Calu3 (cell line): ENCODE data around the gene HHATL. TPM values are rescaled to one million over a fixed set of nuclear protein-coding genes. Genes with fewer than 3 reads are reported as not detected.

Source experiments
- BruUV-seq: library from RNA; stranded (reverse); fragments of 400-500 nt; replicated peaks from 2 replicates; lab custom pipeline; 2021; lab: Mats Ljungman, UMichigan
- CTCF ChIA-PET: fragments of 300-600 bp; sonication (Branson Sonifier 250); formaldehyde crosslinking; loops from one replicate; lab custom pipeline; 2022; ENCODE audit warnings: antibody characterized with exemption; lab: Charles Lee
- DNase-seq: peaks from one replicate; pipeline ENCODE4 v3.0.0; 2022
- H3K27ac Mint-ChIP-seq: one replicate; pipeline ENCODE4 v1.8.0; 2022; ENCODE audit warnings: mixed read lengths; ENCODE audit not compliant: unreplicated experiment
- H3K27me3 Mint-ChIP-seq: one replicate; pipeline ENCODE4 v1.8.0; 2022; ENCODE audit warnings: mixed read lengths; ENCODE audit not compliant: unreplicated experiment
- H3K36me3 Mint-ChIP-seq: one replicate; pipeline ENCODE4 v1.8.0; 2022; ENCODE audit warnings: mild to moderate bottlenecking, moderate library complexity, mixed read lengths; ENCODE audit not compliant: insufficient read depth, unreplicated experiment
- H3K4me1 Mint-ChIP-seq: one replicate; pipeline ENCODE4 v1.8.0; 2022; ENCODE audit warnings: mild to moderate bottlenecking, low read depth, mixed read lengths; ENCODE audit not compliant: unreplicated experiment
- H3K4me3 Mint-ChIP-seq: one replicate; pipeline ENCODE4 v1.8.0; 2022; ENCODE audit warnings: mild to moderate bottlenecking, low read depth, moderate library complexity, mixed read lengths; ENCODE audit not compliant: unreplicated experiment
- H3K9me3 Mint-ChIP-seq: one replicate; pipeline ENCODE4 v1.8.0; 2022; ENCODE audit warnings: low read depth, mixed read lengths; ENCODE audit not compliant: unreplicated experiment
- CTCF ChIP-seq: fragments of 200-600 bp; IDR thresholded peaks from one replicate; pipeline ENCODE4 v1.8.0; 2022; ENCODE audit warnings: antibody characterized with exemption; ENCODE audit not compliant: unreplicated experiment
- intact Hi-C: fragments of 100-400 bp; cut with micrococcal nuclease; formaldehyde crosslinking; loops from one replicate; pipeline ENCODE4 v1.10.0; 2022; ENCODE audit not compliant: unreplicated experiment
- total RNA-seq: library from RNA; stranded (reverse); gene quantifications from 2 replicates; pipeline ENCODE4 v1.2.3, GENCODE V29; 2022

HHATL gene
- total RNA-seq, 1 experiment from 2014 or later: not detected

DNA sequence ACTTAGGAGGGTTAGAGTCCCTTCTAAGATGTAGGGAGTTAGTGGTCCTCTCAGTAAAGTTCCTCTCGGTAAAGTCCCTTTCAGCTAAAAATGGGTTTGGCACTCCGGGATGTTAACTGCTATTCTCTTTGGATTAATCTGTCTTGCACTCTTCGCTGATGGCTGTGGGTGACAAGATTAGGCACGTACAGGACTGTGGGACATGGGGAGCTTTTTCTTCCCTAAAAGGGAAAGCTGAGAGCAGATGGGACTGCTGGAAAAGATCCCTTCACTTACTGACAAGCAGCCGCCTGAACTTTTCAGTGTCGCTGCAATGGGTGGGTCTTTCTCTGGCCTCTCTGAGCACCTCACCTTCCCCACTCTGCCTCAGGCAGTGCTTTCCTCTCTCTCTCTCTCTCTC, 16.4 kb upstream of the HHATL start:
- H3K27ac Mint-ChIP-seq: no peak overlapping the region
- CTCF ChIA-PET: no interaction called here
- no TSS peak for BruUV-seq
- no peaks in the 10 kb centered on the region for H3K36me3 Mint-ChIP-seq
- intact Hi-C loops: no loop called here
- peaks cover 6% of the 10 kb centered on the region for H3K27me3 Mint-ChIP-seq
- TF ChIP-seq CTCF: no peak
- no peak overlapping the region for H3K4me3 Mint-ChIP-seq
- H3K4me1 Mint-ChIP-seq: no peaks in the 10 kb centered on the region
- no peak for DNase-seq
- H3K9me3 Mint-ChIP-seq: no peaks in the 10 kb centered on the region

DNA sequence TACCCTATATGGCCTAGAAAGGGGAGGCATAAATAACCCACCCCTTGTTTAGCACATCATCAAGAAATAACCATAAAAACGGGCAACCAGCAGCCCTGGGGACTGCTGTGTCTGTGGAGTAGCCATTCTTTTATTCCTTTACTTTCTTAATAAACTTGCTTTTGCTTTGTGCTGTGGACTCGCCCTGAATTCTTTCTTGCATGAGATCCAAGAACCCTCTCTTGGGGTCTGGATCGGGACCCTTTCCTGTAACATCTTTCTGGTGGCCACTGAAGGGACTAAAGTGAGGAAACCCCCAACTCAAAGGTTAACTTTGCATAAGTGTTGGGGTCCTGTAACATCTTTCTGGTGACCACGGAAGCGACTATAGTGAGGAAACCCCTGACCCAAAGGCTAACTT, 15.7 kb upstream of the HHATL start:
- BruUV-seq: no TSS peak
- no peaks in the 10 kb centered on the region for H3K36me3 Mint-ChIP-seq
- no peak overlapping the region for H3K27ac Mint-ChIP-seq
- H3K4me1 Mint-ChIP-seq: no peaks in the 10 kb centered on the region
- TF ChIP-seq CTCF: no peak
- no peak for DNase-seq
- intact Hi-C loops: no loop called here
- H3K4me3 Mint-ChIP-seq: no peak overlapping the region
- H3K9me3 Mint-ChIP-seq: no peaks in the 10 kb centered on the region
- H3K27me3 Mint-ChIP-seq: peaks cover 13% of the 10 kb centered on the region
- CTCF ChIA-PET: no interaction called here

DNA sequence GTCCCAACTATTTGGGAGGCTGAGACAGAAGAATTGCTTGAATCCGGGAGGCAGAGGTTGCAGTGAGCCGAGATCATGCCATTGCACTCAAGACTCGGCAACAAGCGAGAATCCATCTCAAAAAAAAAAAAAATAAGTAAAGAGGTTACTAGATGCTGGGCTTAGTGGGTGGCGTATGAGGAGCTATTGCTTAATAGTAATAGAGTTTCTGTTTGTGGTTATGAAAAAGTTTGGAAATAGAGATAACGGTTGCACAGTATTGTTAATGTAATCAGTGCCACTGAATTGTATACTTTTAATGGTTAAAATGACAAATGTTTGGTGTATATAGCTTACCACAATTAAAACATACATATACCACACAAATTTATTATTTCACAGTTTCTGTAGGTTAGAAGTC, 14.7 kb upstream of the HHATL start:
- Mint-ChIP-seq H3K4me3 (no peak overlapping the region), H3K27ac (no peak overlapping the region), H3K36me3 (no peaks in the 10 kb centered on the region), H3K9me3 (no peaks in the 10 kb centered on the region), H3K4me1 (no peaks in the 10 kb centered on the region), H3K27me3 (peaks cover 14% of the 10 kb centered on the region)
- DNase-seq: no peak
- intact Hi-C loops: no loop called here
- no TSS peak for BruUV-seq
- CTCF ChIA-PET: no interaction called here
- no peak for TF ChIP-seq CTCF

- DNase-seq: no peak
- no peak for TF ChIP-seq CTCF
- H3K9me3 Mint-ChIP-seq: no peaks in the 10 kb centered on the region
- BruUV-seq: no TSS peak
- intact Hi-C loops: no loop called here
- no peaks in the 10 kb centered on the region for H3K4me1 Mint-ChIP-seq
- H3K36me3 Mint-ChIP-seq: no peaks in the 10 kb centered on the region
- H3K27me3 Mint-ChIP-seq: peaks cover 35% of the 10 kb centered on the region
- no peak overlapping the region for H3K27ac Mint-ChIP-seq
- no peak overlapping the region for H3K4me3 Mint-ChIP-seq
- CTCF ChIA-PET: no interaction called here
These were observed 11.7 kb upstream of the HHATL start for GRCh38 chr3:42714171-42714852.
